ENCODE data around the gene GABARAPL2.
A peak's percentile ranks its signal among the peaks of the same experiment; 100 is the strongest.

GABARAPL2 gene

DNA sequence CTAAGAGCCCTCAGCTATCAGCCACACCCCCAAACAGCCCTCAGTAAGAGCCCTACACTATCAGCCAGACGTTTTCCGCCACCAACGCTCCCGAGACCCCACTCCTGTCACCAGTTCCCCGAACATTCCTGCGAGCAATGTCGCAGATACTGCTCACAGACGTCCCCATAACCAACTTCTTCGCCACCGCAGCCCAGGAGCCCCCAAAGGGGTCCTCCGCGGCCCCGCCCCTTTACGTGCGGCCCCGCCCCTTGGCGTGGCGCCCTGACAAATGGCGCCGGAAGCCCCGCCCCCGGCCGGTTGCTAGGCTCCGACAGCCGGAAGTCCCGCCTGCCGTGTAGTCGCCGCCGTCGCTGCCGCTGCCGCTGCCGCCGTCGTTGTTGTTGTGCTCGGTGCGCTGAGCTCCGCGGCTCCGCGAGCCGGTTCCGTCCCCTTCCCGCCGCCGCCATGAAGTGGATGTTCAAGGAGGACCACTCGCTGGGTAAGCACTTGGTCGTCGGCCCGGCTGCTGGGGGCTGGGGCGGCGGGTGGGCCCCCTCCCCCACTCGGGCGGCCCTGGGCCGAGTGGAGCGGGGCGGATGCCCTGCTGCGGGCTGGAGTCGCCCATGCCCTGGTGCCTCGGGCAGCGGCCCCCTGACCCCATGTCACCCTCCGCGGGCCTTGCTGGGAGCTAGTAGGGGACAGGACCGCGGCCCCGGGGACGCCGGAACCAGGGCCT lies at the start of gene GABARAPL2:
Gene GABARAPL2, plus strand, starts transcription at position 340 of the 718 bp plus-strand sequence. Its CDS starts 108 bp downstream, at position 448.
- Histone ChIP-seq H3K27me3 (ENCODE audit: low read depth, low read length) (peaks cover 16% of the 10 kb centered on the region), H3K27ac (ENCODE audit: low read length) (peak within 1 kb of the TSS; percentile 44), H3K9ac (ENCODE audit: low read length) (peak within 1 kb of the TSS; percentile 75), H2AFZ (ENCODE audit: low read depth, low read length) (peak within 1 kb of the TSS; percentile 94), H3K79me2 (ENCODE audit: low read length) (peaks cover 19% of the 10 kb centered on the region), H3K4me3 (ENCODE audit: low read length) (peak within 1 kb of the TSS; percentile 91), H3K9me3 (ENCODE audit: insufficient read depth, low read length) (no peaks in the 10 kb centered on the region), H3K36me3 (replicated peaks; ENCODE audit: low read depth, low read length) (peaks cover 31% of the 10 kb centered on the region), H3K4me2 (ENCODE audit: low read length) (peak within 1 kb of the TSS; percentile 95), H4K20me1 (ENCODE audit: insufficient read depth, low read length) (peaks cover 20% of the 10 kb centered on the region), H3K4me1 (ENCODE audit: low read length) (peaks cover 49% of the 10 kb centered on the region)
- TF ChIP-seq EZH2phosphoT487 (IDR thresholded peaks at IDR 0.05; ENCODE audit: low read depth) = no peak
- no peak for TF ChIP-seq CTCF (IDR thresholded peaks at IDR 0.05; ENCODE audit: low read depth, low read length)

DNA sequence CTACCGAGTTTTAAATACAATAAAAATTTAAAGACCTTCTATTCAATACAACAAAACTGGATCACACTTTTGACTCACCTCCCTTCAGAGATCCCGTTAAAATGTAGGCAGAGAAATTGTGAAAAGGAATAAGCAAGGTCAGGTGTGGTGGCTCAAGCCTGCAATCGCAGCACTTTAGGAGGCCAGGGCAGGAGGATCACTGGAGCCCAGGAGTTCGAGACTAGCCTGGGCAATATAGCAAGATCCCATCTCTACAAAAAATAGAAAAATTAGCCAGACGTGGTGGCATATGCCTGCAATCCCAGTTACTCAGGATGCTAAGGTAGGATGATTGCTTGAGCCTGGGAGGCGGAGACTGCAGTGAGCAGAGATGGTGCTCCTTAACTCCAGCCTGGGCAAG lies 47.0 kb upstream of the GABARAPL2 start:
- H4K20me1 ChIP-seq (ENCODE audit: insufficient read depth, low read length) = no peaks in the 10 kb centered on the region
- TF ChIP-seq CTCF (IDR thresholded peaks at IDR 0.05; ENCODE audit: low read depth, low read length) (no peak), EZH2phosphoT487 (IDR thresholded peaks at IDR 0.05; ENCODE audit: low read depth) (no peak)
- no peaks in the 10 kb centered on the region; the same call in 1 of the 2 replicates for H3K4me1 ChIP-seq (ENCODE audit: low read length)
- no peak overlapping the region for H3K4me3 ChIP-seq (ENCODE audit: low read length)
- H3K79me2 ChIP-seq (ENCODE audit: low read length) = no peaks in the 10 kb centered on the region
- no peaks in the 10 kb centered on the region for H3K9me3 ChIP-seq (ENCODE audit: insufficient read depth, low read length)
- H3K4me2 ChIP-seq (ENCODE audit: low read length) = no peak overlapping the region
- no peak overlapping the region for H2AFZ ChIP-seq (ENCODE audit: low read depth, low read length)
- H3K27ac ChIP-seq (ENCODE audit: low read length) = no peak overlapping the region
- no peaks in the 10 kb centered on the region for H3K36me3 ChIP-seq (replicated peaks; ENCODE audit: low read depth, low read length)
- H3K27me3 ChIP-seq (ENCODE audit: low read depth, low read length) = no peaks in the 10 kb centered on the region
- no peak overlapping the region for H3K9ac ChIP-seq (ENCODE audit: low read length)

DNA sequence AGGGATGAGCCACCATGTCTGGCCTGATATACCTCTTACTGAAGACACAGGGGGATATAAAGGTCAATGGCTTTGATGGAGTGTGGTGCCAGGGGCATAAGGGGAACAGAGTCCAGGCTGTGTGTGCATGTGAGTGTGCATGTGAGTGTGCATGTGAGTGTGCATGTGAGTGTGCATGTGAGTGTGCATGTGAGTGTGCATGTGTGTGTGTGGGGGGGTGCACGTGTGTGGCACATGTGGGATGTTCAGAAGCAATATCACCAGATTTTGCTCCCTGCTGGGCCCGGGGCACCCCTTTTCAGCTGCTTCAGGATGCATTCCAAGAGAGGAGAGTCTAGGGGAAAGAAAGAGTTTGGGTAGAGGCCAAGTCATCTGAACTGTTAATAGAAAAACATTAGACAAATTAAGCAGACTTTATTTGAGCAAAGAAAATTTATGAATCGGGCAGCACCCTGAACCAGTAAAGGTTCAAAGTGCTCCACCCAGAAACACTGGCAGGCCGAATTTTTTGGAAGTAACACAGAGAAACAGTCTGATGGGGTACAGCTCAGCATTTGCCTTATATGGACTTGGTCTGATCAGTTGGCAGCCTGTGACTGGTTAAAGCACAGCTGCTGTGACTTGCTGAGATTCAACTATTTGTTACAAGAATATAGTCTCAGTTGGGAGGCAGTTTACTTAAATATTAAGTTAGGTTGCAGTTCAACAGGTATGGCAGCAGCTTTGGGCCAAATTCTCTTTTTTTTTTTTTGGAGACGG lies 40.0 kb upstream of the GABARAPL2 start:
- H3K4me2 ChIP-seq (ENCODE audit: low read length) = no peak overlapping the region
- no peak overlapping the region for H3K9ac ChIP-seq (ENCODE audit: low read length)
- TF ChIP-seq CTCF (IDR thresholded peaks at IDR 0.05; ENCODE audit: low read depth, low read length) = no peak
- TF ChIP-seq EZH2phosphoT487 (IDR thresholded peaks at IDR 0.05; ENCODE audit: low read depth) = no peak
- no peak overlapping the region for H2AFZ ChIP-seq (ENCODE audit: low read depth, low read length)
- H4K20me1 ChIP-seq (ENCODE audit: insufficient read depth, low read length) = no peaks in the 10 kb centered on the region
- H3K4me1 ChIP-seq (ENCODE audit: low read length) = no peaks in the 10 kb centered on the region
- H3K79me2 ChIP-seq (ENCODE audit: low read length) = no peaks in the 10 kb centered on the region
- no peak overlapping the region for H3K4me3 ChIP-seq (ENCODE audit: low read length)
- H3K9me3 ChIP-seq (ENCODE audit: insufficient read depth, low read length) = no peaks in the 10 kb centered on the region
- no peak overlapping the region for H3K27ac ChIP-seq (ENCODE audit: low read length)
- no peaks in the 10 kb centered on the region for H3K36me3 ChIP-seq (replicated peaks; ENCODE audit: low read depth, low read length)
- H3K27me3 ChIP-seq (ENCODE audit: low read depth, low read length) = no peaks in the 10 kb centered on the region

DNA sequence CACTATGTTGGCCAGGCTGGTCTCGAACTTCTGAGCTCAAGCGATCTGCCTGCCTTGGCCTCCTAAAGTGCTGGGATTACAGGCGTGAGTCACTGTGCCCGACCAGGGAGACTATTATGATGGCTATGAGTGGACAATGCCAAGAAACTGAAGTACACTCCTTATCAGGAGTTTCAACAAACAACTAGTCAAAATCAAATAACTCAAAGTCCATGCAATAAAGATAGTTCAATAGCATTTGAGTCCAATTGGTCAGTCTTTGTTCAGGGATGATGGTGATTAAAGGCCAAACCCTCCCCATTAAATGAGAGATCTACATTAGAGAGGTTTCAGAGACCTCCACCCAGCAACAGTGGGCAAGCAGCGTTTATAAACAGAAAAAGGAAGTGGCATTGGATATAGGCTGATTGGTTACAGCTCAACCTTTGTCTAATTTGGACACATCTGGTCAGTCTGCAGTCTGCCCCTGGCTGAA lies 38.3 kb upstream of the GABARAPL2 start:
- TF ChIP-seq CTCF (IDR thresholded peaks at IDR 0.05; ENCODE audit: low read depth, low read length) (no peak), EZH2phosphoT487 (IDR thresholded peaks at IDR 0.05; ENCODE audit: low read depth) (no peak)

More for the DNA sequence above, 38.3 kb upstream of the GABARAPL2 start:
- Histone ChIP-seq H2AFZ (ENCODE audit: low read depth, low read length) (no peak overlapping the region), H3K4me3 (ENCODE audit: low read length) (no peak overlapping the region), H3K4me2 (ENCODE audit: low read length) (no peak overlapping the region), H3K79me2 (ENCODE audit: low read length) (no peaks in the 10 kb centered on the region), H3K27ac (ENCODE audit: low read length) (no peak overlapping the region), H3K9me3 (ENCODE audit: insufficient read depth, low read length) (no peaks in the 10 kb centered on the region), H3K9ac (ENCODE audit: low read length) (no peak overlapping the region), H3K36me3 (replicated peaks; ENCODE audit: low read depth, low read length) (no peaks in the 10 kb centered on the region), H4K20me1 (ENCODE audit: insufficient read depth, low read length) (no peaks in the 10 kb centered on the region), H3K27me3 (ENCODE audit: low read depth, low read length) (no peaks in the 10 kb centered on the region), H3K4me1 (ENCODE audit: low read length) (no peaks in the 10 kb centered on the region)
